Epidermal melanocyte (primary cell): ENCODE measurements around the gene PANK1.
A peak's percentile ranks its signal among the peaks of the same experiment; 100 is the strongest.

Experiments
- DNase-seq: peaks from one replicate; pipeline ENCODE4 v3.0.0; 2011; ENCODE audit warnings: low spot score; ENCODE audit not compliant: insufficient read length

Gene PANK1

DNA sequence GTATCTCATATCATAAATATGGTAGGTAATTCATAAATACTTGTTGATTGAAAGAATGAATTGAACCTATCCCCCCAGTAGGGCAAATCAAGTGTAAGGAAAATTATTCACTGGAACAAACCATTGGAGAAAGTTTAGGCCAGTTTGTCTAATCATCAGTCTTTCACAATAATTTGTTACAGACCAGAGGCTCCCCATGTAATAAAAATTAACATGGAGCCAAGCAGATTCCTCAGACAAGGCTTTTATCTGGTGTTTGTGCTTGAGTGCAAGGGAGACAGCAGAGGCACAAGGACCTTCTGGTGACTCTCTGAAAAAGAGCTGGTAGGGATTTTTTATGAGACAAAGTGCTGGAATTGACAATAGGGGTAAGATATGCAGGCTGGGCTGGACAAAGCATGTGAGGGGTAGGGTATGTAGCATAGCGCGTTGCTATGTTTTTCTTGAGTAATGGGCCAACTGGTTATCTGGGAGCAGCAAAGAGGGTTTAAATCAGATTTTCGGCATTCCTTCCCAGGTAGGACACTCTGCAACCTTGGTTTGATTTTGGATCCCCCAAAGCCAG, 7.8 kb upstream of the PANK1 start:
- no peak for DNase-seq

DNA sequence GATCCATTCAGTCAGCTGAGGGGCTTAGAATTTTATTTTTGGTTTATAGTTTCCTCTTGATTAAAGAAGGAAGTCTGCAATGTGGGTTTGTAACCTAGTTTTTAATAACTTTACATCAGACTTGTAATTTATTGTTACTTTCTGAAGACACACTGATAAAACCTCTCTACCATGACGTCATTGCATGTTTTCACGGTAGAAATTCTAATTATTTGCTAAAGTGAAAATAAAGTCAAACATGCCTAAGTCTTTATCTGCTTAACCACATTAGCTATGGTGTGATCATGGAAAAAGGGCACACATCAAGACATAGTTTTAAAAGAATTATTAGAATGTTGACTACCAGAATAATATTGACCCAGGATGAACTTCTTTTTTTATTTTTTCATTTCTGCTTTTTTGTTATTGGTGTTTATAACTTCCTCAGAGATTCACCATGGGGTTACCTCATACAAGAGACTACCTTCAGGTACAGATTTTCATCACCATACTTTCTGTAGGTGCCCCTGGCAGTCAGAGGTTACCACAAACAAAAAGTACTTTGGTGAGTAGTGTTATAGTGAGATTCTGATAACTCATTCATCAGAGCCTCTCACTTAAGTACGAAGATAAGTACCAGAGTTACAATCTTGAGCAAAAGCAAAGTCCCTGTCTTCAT, 7.0 kb upstream of the PANK1 start:
- no peak for DNase-seq

DNA sequence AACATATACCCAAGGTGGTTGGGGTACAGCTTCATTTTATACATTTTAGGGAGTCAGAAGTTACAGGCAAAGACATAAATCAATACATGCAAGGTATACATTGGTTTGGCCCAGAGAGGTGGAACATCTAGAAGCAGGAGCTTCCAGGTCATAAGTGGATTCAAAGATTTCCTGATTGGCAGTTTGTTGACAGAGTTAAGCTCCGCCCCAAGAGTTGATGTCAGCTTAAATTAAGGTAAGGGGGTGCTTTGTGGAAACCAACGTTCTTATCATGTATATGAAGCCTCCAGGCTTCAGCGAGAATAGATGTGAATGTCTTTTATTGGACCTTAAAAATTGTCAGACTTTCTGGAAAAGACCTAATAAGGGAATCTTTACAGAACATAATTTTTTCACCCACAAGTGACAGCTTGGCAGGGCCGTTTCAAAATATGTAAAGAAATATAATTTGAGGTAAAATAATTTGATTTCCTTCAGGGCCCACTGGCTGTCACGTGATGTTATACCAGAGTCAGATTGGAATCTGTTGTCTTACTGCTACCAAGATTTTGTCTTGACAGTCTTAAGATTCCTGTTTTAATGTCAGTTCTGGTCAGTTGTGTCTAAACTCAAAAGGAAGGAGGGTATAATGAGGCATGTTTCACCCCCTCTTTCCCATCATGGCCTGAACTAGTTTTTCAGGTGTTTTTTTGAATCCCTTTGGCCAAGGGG, 6.3 kb upstream of the PANK1 start:
- no peak for DNase-seq

DNA sequence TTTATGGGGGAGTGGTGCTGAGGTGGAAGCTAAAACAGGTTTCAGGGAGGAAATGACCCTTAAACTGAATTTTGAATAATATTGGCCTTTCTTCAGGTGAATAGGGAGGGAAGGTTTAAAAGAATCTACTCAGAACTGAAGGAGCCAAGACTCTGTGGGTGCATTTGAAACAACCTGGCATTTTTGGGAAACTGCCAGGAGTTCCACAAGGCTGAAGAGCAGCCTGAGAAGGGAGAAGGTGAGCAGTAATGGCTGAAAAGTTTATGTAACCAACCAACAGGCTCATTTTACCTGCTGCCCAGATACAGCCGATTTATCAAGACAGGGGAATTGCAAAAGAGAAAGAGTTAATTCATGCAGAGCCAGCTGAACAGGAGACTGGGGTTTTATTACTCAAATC, 4.0 kb upstream of the PANK1 start:
- DNase-seq: no peak

DNA sequence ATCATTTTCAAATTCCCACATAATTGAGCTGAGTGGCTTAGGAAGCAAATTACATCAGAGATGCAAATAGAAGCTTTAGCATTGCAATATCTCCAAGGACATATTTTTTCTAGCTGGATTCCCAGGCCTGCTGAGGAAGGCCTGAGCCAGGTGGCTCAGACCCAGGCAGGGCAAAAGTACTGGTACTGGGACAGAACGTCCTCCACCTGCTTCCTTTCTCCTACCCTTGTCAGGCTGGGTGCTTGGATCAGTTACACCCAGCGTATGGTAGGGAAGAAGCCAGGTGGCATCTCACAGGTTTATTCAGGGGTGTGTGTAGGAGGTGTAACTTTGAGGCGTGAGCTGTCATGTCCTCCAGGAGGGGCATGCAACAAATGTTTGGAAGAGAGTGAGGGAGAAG, 3.0 kb upstream of the PANK1 start:
- DNase-seq: no peak

DNA sequence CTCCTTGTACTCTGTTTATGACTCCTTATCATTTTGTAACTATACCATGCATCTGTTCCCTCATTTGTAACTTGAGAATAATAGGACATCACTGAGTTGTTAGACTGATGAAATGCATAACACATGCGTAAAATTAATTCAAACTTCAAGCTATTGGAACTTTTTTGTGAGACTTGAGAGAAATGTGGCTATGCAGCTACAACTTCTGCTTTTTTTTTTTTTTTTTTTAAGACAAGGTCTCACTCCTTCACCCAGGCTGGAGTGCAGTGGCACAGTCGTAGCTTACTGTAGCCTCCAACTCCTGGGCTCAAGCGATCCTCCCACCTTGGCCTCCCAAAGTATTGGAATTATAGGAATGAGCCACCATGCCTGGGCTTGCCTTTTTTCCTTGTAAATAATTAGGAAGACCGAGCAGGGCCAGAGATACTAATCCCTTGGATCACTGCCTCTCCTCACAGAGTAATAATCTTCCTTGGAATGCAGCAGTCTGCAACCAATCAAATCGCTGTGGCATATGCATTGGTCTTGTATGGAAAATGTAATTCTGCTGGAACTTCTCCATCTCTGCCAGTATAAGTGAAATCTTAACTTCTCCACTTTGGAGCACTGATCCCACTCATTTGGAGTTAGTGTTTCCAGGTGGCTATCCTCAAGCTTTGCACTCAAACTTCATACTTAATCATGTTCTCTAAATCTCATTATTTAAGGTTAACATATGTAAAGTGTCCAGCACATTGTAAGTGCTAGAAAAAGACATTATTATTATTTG, 2.0 kb upstream of the PANK1 start:
- no peak for DNase-seq

DNA sequence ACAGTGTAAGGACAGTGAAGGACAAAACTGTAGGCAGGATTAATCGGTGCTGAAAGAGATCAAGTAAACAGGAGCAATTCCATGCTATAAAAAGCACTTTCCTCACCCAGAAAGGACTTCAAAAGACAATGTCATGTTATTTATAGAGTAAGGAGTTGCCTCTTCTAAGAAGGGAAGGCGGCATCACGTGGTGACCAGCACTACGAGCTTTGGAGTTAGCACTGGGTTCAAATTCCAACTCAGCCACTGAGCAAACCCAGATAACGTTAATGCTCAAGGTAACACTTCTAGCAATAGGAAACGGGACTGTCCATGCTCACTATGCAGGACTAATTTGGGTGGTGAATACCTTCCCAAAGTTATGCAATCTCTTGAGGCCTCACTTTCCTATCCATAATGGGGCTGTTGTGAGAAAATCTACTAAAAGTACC, 715 bp upstream of the PANK1 start:
- DNase-seq: no peak

DNA sequence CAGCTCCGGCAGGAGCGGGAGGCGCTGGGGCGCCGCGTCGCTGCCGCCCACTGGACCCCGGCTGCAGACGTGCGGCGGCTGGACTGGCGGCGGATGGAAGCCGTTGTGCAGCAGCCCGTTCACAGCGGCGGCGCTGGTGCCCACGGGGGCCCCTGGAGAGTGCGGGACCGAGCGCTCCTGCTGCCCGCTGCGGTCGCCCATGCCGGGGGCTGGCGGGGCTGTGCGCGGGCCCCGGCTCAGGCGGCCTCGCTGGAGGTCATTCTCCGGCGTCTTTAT, 413 bp downstream of the PANK1 start:
- DNase-seq: no peak

DNA sequence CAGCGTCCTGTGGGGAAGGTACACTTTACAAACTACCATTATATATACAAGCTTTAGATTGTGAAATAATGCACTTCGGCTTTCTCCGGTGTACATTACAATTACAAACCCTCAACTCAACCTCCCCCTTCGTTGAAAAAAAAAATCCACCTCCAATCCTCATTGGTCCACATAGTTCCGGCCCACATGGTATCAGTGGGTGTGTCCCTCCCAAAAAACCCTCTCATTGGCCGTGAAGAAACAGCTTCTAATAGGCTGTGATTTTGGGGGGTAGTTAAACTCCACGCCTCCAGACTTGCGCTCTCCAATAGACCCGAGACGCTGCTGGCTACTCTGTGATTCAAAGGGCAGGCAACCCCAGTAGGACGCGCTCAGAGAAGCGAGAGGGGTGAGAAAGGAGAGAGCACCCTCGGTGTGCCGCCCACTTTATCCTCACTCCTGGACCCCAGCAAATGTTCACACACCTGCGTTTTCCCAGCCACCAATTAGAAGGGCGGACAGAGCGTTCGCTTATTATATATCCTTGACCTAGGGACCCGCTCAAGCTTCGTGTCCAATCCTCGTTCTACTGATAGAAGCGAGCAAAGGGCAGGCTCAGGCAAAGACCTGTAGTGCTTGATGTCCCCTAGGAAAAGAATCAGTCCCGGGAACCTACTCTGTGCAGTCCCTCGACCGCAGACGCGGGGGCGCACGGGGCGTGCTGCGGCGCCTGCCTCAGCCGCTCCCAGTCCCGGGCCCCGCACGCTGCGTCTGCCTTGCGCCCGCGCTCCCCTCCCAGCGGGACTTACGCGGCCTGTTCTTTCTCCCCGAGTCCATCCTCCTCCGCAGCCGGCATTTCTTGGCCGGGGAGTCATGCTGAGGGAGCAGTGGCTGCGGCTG, 991 bp downstream of the PANK1 start:
- peak; percentile 96 for DNase-seq

DNA sequence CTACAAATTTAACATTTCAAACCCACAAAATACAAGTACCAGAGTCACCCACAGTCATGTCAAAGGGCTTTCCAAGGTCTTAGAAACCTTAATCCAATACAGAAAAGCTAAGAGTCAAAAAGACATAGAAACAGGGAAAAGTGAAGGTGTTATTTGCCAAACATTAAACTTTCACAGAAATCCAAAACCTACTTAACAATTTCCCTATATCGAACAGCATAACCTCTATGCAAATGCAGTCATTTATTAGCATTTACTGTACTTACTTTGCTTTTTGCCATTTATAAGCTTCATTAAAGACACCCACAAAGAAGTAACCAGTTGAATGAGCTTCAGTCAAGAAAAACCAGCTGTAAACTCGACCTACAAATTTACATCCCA, 1.6 kb downstream of the PANK1 start:
- DNase-seq: no peak

DNA sequence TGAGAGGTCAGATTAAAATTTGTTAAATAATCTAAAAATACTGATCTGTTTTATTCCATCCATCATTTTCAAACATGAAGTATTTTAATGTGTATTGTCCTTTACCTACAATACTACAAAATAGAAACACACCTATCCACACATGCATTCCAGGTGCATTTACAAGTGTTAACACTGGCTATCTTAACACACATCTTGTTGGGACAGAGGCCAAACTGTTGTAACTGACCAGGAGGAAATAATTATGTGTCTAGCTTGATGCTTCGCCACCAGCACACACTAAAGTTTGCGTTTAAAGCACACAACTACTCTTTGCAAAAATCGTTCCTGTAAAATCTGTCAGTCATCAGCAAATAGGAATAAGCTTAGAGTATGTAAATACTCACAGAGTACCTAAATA, 2.8 kb downstream of the PANK1 start:
- no peak for DNase-seq

DNA sequence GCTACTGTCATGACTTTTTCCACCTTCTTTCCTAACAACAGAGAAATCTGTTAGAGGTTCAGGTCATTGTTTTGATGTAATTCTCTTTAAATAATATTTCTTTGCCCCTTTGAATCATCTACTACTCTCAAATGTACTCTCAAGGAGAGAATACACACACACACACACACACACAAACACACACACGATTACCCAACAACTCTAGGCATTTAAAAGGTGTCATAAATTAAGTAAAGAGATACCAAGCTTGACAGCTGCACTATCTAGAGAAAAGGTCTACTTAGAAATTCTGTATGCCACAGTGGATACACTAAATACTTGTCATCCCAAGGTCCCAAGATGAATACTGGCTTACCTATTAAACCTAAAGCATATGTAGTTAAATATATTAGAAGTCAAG, 4.8 kb downstream of the PANK1 start:
- no peak for DNase-seq

DNA sequence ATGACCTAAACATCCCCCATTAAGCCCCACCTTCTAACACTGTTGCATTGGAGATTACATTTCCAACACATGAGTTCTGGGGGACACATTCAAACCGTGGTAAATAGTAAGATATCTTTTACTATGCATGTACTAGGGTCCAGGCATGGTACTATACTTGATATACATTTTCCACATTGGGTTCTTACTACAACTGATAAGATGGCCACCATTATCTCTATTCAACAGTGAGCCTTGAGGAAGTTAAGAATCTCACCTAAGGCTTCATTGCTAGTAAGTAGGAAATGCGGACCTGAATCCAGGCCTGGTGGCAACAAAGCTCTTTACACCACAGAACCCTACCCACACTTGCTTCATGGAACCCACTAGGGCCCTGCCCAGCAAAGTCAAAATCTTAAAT, 5.7 kb downstream of the PANK1 start:
- DNase-seq: no peak

DNA sequence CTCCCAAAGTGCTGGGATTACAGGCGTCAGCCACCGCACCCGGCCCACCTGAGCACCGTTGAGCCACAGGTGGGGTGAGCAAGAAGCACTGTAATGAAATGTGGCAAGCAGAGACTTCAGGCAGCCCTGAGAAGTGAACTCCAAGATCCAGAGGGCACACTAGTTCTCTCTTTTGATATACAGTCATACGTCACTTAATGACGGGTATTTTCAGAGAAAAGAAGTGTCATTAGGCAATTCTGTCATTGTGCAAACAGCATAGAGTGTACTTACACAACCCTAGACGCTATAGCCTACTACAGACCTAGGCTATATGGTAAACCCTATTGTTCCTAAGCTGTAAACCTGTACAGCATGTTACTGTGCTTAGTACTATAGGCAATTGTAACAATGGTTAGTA, 7.9 kb downstream of the PANK1 start:
- no peak for DNase-seq

DNA sequence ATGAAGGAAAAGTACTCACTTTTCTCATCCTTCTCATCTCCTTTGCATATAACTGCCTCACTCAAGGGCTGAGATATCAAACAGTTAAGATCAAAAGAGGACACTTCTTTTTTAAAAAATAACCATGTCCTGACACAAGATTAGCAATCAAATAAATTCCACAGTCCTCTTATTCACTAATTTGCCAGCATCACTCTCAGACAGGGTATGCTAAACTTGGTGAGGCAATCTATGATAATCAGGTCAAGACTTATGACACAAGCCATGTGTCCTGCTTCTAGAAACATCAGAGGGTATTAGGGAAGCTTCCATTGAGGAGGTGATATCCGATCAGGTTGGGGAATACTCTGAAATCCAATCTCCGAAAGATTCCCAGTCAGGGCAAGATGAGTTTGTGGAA, 10.4 kb downstream of the PANK1 start:
- no peak for DNase-seq

DNA sequence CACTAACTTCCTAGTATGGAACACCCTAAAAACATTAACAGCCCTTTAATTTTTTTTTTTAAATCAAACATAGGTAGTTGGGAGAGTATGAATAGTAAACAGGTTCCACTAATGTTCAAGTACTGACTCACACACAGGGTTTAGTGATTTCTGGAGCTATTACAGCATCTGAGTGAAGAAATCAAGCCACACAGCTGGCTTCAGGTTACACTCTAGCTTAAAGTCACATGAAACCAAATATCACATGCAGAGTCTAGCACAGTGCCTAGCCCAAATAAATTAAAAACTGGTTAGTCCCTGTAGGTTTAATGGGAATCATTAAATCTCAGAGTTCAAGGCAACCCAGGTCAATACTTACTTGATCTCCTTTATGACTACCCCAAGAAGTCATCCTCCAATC, 11.6 kb downstream of the PANK1 start:
- DNase-seq: no peak

DNA sequence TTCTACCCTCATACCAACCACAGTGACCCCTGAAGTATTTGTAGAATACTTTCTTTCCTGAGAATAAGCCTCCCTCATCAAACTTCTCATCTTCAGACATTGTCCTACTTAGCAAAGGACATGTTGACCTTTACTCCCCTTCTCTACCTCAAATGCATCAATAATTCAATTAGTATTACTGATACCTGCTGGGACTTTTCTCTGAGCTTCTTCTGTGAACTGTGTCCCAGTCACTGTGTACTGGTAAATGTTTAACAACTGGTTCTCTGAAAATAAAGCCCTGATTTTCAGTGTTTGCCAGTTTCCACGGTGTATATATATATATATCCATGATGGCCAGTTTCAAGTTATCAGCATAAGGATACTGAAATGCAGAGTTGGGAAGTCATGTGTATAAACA, 12.2 kb downstream of the PANK1 start:
- no peak for DNase-seq

DNA sequence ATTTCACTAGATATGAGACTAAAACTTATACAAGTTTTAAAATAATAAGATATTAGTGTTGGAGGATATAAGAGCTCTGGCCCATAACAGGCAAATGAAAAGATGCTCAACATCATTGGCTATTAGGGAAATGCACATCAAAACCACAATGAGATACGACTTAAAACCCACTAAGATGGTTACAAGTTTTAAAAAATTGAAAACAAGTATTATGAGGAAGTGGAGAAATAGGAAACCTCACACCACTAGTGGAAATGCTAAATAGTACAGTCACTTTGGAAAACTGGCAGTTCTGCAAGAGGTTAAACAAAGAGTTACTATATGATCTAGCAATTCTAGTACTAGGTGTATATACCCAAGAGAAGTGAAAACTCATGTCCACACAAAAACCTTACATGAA, 17.2 kb downstream of the PANK1 start:
- DNase-seq: no peak

DNA sequence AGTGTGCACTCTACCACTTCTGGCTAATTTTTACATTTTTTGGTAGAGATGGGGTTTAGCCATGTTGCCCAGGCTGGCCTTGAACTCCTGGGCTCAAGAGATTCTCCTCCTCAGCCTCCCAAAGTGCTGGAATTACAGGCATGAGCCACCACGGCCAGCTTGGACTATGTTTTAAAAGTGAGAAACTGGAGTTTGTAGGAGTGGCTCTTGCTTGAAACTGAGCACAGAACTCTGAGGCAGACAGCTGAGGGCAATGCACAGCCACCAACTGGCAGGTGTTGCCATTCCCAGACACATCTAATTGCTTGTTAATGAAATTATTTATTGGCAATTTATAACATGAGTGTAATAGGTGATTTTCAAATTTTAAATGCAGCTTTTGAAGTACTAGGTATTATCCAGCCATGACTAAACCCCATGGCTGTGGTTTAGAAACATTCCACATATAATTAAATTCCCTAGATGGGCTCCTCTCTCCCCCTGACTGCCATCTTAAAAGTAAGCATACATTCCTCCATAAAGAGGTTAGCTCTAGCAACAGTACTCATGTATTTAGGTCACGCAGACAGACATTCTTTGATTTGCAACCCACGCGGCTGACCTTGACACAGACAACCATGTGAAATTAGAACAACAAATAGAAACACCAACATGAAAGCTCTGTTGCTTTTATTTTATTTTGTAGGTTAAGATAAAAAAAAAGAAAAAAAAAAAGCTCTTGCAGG, 19.8 kb downstream of the PANK1 start:
- no peak for DNase-seq

DNA sequence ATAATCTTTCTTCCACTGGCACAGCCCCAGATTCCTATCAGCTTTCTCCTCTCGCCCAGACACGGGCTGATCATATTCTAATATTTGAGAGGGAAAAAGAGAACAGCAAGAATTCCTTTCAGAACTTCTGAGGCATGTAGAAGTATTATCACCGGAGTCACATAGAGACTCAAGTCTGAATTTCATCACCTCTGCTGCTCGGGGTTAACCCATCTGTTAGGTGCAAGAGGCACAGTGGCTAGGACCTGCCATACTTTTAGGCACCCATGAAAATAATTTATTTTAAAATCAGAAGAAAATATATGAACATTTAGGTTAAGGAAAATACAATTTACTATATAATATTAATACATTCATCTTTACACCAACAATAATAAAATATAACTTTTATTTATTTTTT, 21.0 kb downstream of the PANK1 start:
- no peak for DNase-seq

DNA sequence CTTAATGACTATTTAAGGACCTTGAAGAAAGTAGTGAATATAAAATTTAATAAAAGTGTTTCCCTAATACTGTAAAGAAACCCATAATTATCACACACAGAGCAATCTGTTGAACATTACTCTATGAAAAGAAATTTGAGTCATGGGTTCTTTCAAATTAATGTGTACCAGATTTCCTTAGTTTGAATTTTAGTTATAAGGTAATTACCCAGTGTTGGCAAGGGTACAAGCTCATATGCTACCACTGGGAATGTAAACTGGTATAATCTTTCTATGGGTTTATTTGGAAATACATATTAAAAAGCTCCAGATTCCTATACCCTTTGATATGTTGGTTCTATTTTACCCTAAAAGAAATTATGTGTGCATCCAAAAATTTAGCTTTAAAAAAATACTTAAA, 22.9 kb downstream of the PANK1 start:
- no peak for DNase-seq
